Activated CD8-positive, alpha-beta memory T cell treated with anti-CD3 and anti-CD28 coated beads, Interleukin-2, amount 10 ng/mL, durations not matched to agents 7 days and 5 days (primary cell): ENCODE results near the gene PGBD1. TPM values are rescaled to one million over a fixed set of nuclear protein-coding genes. Genes with fewer than 3 reads are reported as not detected.

ENCODE experiments used
- ATAC-seq: fragments of 150-1000 bp; cut with Tn5 transposase; one replicate; pipeline ENCODE4 v1.10.0; 2021; ENCODE audit warnings: moderate library complexity
- CTCF ChIA-PET: fragments of 350-600 bp; sonication (Branson Sonifier 250); formaldehyde crosslinking; loops from one replicate; lab custom pipeline; 2021; ENCODE audit warnings: antibody characterized with exemption; lab: Charles Lee
- DNase-seq: peaks from one replicate; pipeline ENCODE4 v3.0.0-alpha.2; 2020
- H3K27ac Mint-ChIP-seq: one replicate; pipeline ENCODE4 v1.8.0; 2021; ENCODE audit warnings: mild to moderate bottlenecking, mixed read lengths
- H3K27me3 Mint-ChIP-seq: one replicate; pipeline ENCODE4 v1.8.0; 2021; ENCODE audit warnings: mixed read lengths
- H3K36me3 Mint-ChIP-seq: one replicate; pipeline ENCODE4 v1.8.0; 2021; ENCODE audit warnings: mild to moderate bottlenecking, mixed read lengths
- H3K4me1 Mint-ChIP-seq: one replicate; pipeline ENCODE4 v1.8.0; 2021; ENCODE audit warnings: mixed read lengths
- H3K4me3 Mint-ChIP-seq: one replicate; pipeline ENCODE4 v1.8.0; 2021; ENCODE audit warnings: mild to moderate bottlenecking, moderate library complexity, mixed read lengths
- H3K9me3 Mint-ChIP-seq: one replicate; pipeline ENCODE4 v1.8.0; 2022; ENCODE audit warnings: low read depth, mixed read lengths
- total RNA-seq, 2 experiments: library from RNA; stranded (reverse); gene quantifications; one replicate each; pipeline ENCODE4 v1.2.3, GENCODE V29; 2021

The PGBD1 gene, protein sequence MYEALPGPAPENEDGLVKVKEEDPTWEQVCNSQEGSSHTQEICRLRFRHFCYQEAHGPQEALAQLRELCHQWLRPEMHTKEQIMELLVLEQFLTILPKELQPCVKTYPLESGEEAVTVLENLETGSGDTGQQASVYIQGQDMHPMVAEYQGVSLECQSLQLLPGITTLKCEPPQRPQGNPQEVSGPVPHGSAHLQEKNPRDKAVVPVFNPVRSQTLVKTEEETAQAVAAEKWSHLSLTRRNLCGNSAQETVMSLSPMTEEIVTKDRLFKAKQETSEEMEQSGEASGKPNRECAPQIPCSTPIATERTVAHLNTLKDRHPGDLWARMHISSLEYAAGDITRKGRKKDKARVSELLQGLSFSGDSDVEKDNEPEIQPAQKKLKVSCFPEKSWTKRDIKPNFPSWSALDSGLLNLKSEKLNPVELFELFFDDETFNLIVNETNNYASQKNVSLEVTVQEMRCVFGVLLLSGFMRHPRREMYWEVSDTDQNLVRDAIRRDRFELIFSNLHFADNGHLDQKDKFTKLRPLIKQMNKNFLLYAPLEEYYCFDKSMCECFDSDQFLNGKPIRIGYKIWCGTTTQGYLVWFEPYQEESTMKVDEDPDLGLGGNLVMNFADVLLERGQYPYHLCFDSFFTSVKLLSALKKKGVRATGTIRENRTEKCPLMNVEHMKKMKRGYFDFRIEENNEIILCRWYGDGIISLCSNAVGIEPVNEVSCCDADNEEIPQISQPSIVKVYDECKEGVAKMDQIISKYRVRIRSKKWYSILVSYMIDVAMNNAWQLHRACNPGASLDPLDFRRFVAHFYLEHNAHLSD
- 1 to 10 TPM; 3.9 to 4.2 TPM for total RNA-seq

DNA sequence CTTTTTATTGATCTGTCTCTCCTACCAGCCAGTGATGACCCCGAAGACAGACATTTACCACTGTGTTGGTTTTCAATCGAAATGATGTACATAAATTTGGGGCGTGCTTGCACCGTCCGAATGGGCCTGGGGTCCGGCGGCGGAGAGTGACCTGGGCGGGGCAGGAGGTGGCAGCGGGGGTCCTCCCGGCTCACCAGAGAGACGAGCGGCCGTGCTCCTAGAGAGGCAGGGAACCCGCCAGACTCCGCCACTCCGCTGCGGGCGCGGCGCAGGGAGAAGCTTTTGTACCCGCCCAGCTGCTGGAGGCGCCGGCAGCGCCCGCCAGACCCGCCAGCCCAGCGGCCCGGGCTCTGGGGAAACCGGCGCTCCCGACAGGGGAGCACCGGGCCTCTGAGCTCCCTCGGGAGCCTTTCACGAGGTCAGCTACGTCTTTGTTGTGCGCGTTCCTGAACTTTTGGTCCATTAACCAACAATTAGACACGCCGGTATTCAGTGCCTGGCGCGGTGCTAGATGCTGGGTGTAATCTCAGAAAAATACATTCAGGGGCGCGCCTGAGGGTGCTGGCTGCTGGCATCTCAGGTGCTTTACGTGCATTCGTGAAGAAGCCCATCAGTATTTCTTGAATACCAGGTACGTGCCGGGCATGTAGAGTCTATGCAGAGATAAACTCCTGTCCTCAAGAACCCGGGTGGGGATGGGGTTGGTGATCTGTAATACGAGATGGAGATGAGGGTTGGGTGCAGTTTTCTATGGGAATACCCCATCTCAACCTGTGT, at the start of gene PGBD1:
PGBD1 (plus strand) TSS at position 285 of the 777 bp plus-strand sequence. CDS start 2,242 bp downstream, outside the sequence.
- peak; percentile 77 for DNase-seq
- Mint-ChIP-seq H3K4me1 (peaks cover 14% of the 10 kb centered on the region), H3K9me3 (no peaks in the 10 kb centered on the region), H3K27me3 (peaks cover 5% of the 10 kb centered on the region), H3K36me3 (peaks cover 12% of the 10 kb centered on the region), H3K4me3 (peak within 1 kb of the TSS; percentile 81), H3K27ac (no peak within 1 kb of the TSS)
- CTCF ChIA-PET: interaction anchor here (1.0 to 3.0 kb wide), 3 partner anchors 14 to 75 kb away, joined by 3 to 12 read pairs (median 3); partner anchors contain the start of gene ZSCAN26
- peak; percentile 98 for ATAC-seq

DNA sequence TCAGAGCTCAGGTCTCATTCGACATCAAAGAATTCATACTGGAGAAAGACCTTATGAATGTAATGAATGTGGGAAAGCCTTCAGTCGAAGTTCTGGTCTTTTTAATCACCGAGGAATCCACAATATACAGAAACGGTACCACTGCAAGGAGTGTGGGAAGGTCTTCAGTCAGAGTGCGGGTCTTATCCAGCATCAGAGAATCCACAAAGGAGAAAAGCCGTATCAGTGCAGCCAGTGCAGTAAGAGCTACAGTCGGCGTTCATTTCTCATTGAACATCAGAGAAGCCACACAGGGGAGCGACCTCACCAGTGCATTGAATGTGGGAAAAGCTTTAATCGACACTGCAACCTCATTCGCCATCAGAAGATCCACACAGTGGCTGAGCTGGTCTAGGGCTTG, 48.6 kb upstream of the PGBD1 start:
- no peak for ATAC-seq
- CTCF ChIA-PET: no interaction called here
- peaks cover 41% of the 10 kb centered on the region for H3K36me3 Mint-ChIP-seq
- no peak overlapping the region for H3K4me3 Mint-ChIP-seq
- no peak for DNase-seq
- no peaks in the 10 kb centered on the region for H3K27me3 Mint-ChIP-seq
- peaks cover 9% of the 10 kb centered on the region for H3K4me1 Mint-ChIP-seq
- H3K27ac Mint-ChIP-seq: no peak overlapping the region
- H3K9me3 Mint-ChIP-seq: peaks cover 4% of the 10 kb centered on the region

DNA sequence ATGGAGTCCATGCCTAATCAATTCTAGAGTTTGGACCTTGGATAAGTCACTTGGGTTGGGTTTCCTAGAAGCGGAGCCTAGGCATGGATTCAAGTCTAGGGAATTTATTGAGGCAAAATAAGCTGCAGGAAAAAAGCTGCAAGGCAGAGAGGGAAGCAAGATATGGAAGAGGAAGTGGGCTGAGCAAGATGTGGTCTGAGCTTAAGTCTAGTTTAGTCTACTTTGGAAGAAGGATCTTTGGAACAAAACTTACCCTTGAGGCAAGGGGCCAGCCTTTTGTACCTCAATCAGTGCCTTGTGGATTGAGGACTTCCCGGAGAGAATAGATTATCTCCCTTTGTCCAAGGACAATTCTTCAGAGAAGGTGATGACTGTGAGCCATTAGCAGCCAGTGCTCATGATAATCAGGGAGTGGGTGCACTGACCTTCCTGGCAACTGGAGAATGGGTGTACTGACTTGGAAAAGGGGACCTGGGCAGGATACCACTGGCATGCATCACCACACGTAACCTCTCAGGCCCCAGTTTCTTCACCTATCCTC, 45.4 kb upstream of the PGBD1 start:
- ATAC-seq (no peak), DNase-seq (no peak)
- H3K36me3 Mint-ChIP-seq: peaks cover 31% of the 10 kb centered on the region
- no peaks in the 10 kb centered on the region for H3K4me1 Mint-ChIP-seq
- no peaks in the 10 kb centered on the region for H3K27me3 Mint-ChIP-seq
- CTCF ChIA-PET: no interaction called here
- H3K27ac Mint-ChIP-seq: no peak overlapping the region
- no peak overlapping the region for H3K4me3 Mint-ChIP-seq
- H3K9me3 Mint-ChIP-seq: peaks cover 4% of the 10 kb centered on the region

DNA sequence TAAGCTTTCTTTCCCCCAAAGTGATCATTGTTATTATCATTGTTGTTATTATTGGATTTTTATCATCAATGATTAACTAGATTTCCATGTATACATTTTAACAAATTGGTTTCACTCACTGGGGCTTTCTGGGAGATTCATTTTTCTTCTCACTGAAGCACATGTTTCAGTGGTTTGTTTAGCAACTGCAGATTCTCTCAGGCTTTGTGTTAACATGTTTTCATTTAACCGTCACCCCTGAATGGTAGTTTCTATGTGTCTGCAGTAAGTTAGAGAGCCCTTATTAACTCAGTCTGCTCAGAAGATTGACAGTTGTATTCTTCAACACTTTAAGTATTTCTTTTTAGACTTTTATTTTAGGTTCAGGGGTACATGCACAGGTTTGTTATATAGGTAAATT, 41.7 kb upstream of the PGBD1 start:
- H3K27ac Mint-ChIP-seq: no peak overlapping the region
- DNase-seq: no peak
- CTCF ChIA-PET: no interaction called here
- no peaks in the 10 kb centered on the region for H3K27me3 Mint-ChIP-seq
- no peaks in the 10 kb centered on the region for H3K4me1 Mint-ChIP-seq
- no peak overlapping the region for H3K4me3 Mint-ChIP-seq
- no peak for ATAC-seq
- H3K36me3 Mint-ChIP-seq: peaks cover 15% of the 10 kb centered on the region
- H3K9me3 Mint-ChIP-seq: no peaks in the 10 kb centered on the region

DNA sequence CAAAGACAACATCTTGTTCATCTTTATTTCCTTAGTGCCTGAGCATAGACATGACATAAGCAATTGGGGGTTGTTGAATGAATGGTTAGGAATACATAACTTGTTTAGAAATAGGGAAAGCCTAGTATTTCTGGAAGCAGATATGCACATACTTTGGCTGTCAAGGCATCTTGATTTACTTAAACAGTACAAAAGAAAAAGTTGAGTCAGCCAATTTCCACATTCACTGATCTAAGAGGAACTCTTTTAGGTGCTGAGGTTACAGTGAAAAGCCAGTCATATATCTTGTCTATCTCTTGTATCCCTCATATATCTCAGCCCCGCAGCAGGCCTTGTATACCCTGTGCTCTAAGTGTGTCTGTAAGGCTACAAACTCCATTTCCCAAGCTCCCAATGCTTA, 40.9 kb upstream of the PGBD1 start:
- no peaks in the 10 kb centered on the region for H3K4me1 Mint-ChIP-seq
- CTCF ChIA-PET: no interaction called here
- peaks cover 24% of the 10 kb centered on the region for H3K36me3 Mint-ChIP-seq
- H3K27ac Mint-ChIP-seq: no peak overlapping the region
- H3K27me3 Mint-ChIP-seq: no peaks in the 10 kb centered on the region
- DNase-seq: no peak
- H3K9me3 Mint-ChIP-seq: no peaks in the 10 kb centered on the region
- no peak for ATAC-seq
- no peak overlapping the region for H3K4me3 Mint-ChIP-seq

DNA sequence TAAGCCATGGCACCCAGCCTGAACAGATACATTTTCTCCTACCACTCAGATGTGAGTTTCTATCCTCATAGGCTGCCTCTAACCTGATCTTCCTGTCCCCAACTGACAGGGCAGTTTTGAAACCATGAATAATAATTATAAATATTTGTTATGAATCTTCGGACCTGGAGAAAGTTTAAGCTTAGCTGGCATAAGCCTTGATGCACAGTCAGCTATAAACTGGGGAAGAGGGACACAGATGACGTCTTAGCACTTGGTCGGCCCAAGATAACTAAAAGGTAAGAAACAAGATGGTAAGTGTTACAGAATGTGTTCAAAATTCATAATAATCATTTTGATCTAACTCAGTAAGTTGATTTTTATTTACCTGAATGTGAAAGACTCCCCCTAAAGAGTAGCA, 37.4 kb upstream of the PGBD1 start:
- peaks cover 6% of the 10 kb centered on the region for H3K4me1 Mint-ChIP-seq
- no peaks in the 10 kb centered on the region for H3K27me3 Mint-ChIP-seq
- no peak for ATAC-seq
- CTCF ChIA-PET: no interaction called here
- no peak overlapping the region for H3K4me3 Mint-ChIP-seq
- H3K36me3 Mint-ChIP-seq: peaks cover 46% of the 10 kb centered on the region
- no peak overlapping the region for H3K27ac Mint-ChIP-seq
- DNase-seq: no peak
- H3K9me3 Mint-ChIP-seq: no peaks in the 10 kb centered on the region

DNA sequence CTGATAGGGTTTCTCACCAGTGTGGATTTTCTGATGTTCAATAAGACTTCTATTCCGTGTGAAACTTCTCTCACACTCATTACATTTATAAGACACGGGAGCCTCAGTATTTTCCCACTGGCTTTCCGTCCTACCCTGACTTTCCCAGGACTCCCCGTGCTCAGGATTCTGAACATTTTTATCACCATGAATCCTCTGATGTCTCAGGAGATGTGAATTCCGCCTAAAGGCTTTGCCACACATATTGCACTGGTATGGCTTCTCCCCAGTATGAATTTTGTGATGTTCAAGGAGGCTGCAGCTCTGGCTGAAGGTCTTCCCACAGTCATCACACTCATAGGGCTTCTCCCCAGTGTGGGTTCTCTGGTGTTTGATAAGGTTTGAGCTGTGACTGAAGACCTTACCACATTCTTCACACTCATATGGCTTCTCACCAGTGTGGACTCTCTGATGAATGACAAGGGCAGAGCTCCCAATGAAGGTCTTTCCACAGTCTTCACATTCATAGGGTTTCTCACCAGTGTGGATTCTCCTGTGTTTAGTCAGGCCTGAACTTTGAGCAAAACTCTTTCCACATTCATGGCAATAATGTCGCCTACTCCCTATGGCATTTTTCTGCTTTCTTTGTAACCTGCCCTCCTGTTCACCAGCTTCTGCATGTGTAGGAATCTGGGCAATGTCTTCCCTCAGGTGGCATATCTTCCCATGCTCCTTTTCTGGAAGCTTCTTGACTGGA, 36.0 kb upstream of the PGBD1 start:
- no peak for ATAC-seq
- H3K4me1 Mint-ChIP-seq: peaks cover 11% of the 10 kb centered on the region
- H3K4me3 Mint-ChIP-seq: no peak overlapping the region
- H3K27ac Mint-ChIP-seq: no peak overlapping the region
- no peaks in the 10 kb centered on the region for H3K27me3 Mint-ChIP-seq
- H3K9me3 Mint-ChIP-seq: no peaks in the 10 kb centered on the region
- CTCF ChIA-PET: no interaction called here
- H3K36me3 Mint-ChIP-seq: peaks cover 48% of the 10 kb centered on the region
- DNase-seq: no peak

DNA sequence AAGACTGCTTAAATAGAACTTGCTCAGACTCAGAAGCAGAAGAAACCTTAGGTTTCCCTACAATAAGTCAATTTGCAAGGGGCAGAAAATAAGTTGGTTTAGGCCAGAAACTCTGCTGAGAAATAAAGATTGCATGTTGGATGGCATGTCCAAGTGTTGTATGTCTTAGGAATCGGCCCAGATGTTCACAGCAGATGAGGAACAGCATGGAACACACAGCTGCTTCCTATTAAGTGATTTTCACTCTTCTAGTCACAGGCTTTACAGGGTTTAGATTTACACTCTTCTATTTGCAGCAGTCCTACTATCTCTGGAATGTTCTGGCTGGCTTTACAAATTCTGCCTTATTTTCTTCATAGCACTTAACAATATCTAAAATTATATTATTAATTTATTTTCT, 32.5 kb upstream of the PGBD1 start:
- ATAC-seq: no peak
- CTCF ChIA-PET: interaction anchor here (4.3 kb wide), 1 partner anchor 18 kb away, joined by 21 read pairs; the partner anchor contains the start of gene ZSCAN26
- H3K27ac Mint-ChIP-seq: no peak overlapping the region
- H3K9me3 Mint-ChIP-seq: no peaks in the 10 kb centered on the region
- no peaks in the 10 kb centered on the region for H3K27me3 Mint-ChIP-seq
- peaks cover 26% of the 10 kb centered on the region for H3K4me1 Mint-ChIP-seq
- peaks cover 48% of the 10 kb centered on the region for H3K36me3 Mint-ChIP-seq
- no peak overlapping the region for H3K4me3 Mint-ChIP-seq
- DNase-seq: no peak

DNA sequence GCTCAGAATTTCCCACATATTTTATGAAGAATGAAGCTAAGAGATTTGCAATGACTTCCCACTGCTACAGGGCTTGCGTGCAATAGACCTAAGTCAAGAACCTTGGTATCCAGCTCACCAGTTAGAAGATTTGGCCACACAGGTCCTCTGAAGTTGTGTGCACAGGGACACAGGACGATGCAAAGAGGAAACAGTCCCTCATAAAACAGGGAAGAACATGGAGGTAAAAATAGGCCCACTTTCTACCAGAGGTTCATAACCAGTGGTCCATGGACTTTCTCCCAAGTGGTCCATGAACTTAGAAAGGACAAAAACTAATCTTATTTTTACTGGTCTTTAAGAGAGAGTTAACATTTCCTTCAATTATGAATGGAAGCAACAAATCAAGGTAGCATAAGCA, 30.6 kb upstream of the PGBD1 start:
- Mint-ChIP-seq H3K4me3 (peak overlapping the region; percentile 53), H3K9me3 (no peaks in the 10 kb centered on the region), H3K4me1 (peaks cover 26% of the 10 kb centered on the region), H3K27me3 (no peaks in the 10 kb centered on the region), H3K36me3 (peaks cover 32% of the 10 kb centered on the region), H3K27ac (no peak overlapping the region)
- CTCF ChIA-PET: interaction anchor here (1.5 to 4.3 kb wide), 2 partner anchors 16 to 105 kb away, joined by 6 to 21 read pairs; partner anchors contain the start of gene ZSCAN26
- ATAC-seq (no peak), DNase-seq (no peak)

DNA sequence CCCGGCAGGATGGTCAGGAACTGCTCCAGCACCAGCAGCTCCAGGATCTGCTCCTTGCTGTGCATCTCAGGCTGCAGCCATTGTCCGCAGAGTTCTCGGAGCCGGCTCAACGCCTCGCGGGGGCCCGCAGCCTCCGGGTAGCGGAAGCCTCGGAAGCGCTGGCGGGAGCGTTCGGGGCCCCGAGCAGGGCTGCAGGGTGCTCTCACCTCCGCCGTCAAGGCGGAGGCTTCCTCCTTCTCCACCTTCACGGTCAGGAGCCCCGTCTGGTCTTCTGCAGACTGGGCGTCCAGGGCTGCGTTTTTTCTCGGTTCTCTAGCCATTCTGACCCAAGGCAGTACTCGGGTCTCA, 29.7 kb upstream of the PGBD1 start:
- no peaks in the 10 kb centered on the region for H3K27me3 Mint-ChIP-seq
- peak; percentile 60 for DNase-seq
- no peaks in the 10 kb centered on the region for H3K9me3 Mint-ChIP-seq
- H3K4me3 Mint-ChIP-seq: peak overlapping the region; percentile 96
- ATAC-seq: peak; percentile 86
- peaks cover 23% of the 10 kb centered on the region for H3K36me3 Mint-ChIP-seq
- H3K4me1 Mint-ChIP-seq: peaks cover 26% of the 10 kb centered on the region
- peak overlapping the region; percentile 86 for H3K27ac Mint-ChIP-seq
- CTCF ChIA-PET: interaction anchor here (0.8 to 4.3 kb wide), 3 partner anchors 12 to 104 kb away, joined by 3 to 21 read pairs (median 5); partner anchors contain the start of gene ZSCAN26

DNA sequence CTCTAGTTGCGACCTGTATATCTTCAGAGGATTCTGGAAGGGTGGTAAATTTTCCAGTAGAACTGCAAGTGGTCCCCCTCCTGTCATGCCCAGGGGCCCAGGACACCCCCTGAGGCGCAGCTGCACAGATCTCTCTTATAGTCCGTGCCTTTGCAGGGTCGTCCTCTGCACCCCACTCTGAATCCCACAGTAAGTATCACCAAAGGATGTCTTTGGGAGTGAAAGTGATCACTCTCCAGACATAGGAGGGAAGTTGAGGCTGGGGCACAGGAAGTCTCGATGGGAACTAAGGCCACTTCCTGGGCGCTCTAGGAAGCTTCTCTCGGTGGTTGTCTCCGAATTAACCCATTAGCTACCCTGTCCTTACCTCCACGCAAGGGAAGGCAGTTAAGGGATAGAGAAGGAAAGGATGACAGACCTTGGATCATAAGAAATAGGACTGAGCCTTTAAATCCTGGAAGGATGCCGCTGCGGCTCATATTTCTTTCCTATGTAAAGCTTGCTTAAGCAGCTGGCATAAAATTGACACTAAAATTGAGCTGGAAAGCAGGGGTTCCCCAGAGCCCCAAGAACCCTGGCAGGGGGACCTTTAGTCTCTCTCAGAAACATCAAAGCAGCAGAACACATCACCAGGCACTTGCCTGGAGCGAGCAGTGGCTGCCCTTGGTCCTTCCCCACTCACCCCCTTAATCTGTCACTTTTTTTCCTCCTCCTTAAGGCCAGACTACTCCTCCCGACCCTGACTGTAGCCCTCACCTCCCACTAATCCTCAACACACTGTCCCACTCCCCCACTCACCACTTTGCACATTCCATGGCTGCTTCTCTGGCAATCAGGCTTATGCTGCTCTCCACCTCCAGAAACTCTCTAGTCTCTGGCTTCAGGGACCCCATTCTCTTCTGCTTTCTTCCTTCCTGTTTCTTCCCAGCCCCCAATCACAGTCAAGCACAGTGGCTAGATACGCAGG, 29.1 kb upstream of the PGBD1 start, which contains the start of gene ZKSCAN4:
ZKSCAN4 (minus strand) TSS at position 261 of the 967 bp plus-strand sequence. CDS start 289 bp downstream, outside the sequence.
- ATAC-seq (peak; percentile 85), DNase-seq (peak; percentile 83)
- Mint-ChIP-seq H3K4me1 (peaks cover 26% of the 10 kb centered on the region), H3K9me3 (no peaks in the 10 kb centered on the region), H3K36me3 (peaks cover 18% of the 10 kb centered on the region), H3K4me3 (peak within 1 kb of the TSS; percentile 96), H3K27ac (peak within 1 kb of the TSS; percentile 86), H3K27me3 (no peaks in the 10 kb centered on the region)
- CTCF ChIA-PET: interaction anchor here (0.8 to 4.3 kb wide), 4 partner anchors 11 to 103 kb away, joined by 3 to 21 read pairs (median 5); partner anchors contain the start of gene ZSCAN26
